Aorta (tissue), 5 donors: ENCODE measurements around the gene SLC8A1. TPM values are rescaled to one million over a fixed set of nuclear protein-coding genes. Genes with fewer than 3 reads are reported as not detected.
A peak's percentile ranks its signal among the peaks of the same experiment; 100 is the strongest.

Experiments
- ATAC-seq: fragments of 200-7000 bp; cut with Tn5 transposase; one replicate; pipeline ENCODE4 v1.9.1; 2022; ENCODE audit warnings: moderate library complexity; ENCODE audit not compliant: low FRiP score
- DNase-seq, 2 donors: peaks; one replicate each; pipeline ENCODE4 v3.0.0-alpha.2; 2020
- H3K27ac ChIP-seq, 2 donors: one replicate each; pipeline ENCODE4 v1.5.1; 2013; ENCODE audit warnings: low read length in 2 of 2, mild to moderate bottlenecking in 2 of 2, moderate library complexity in 2 of 2, control low read depth in 1 of 2, inconsistent platforms in 1 of 2, low read depth in 1 of 2
- H3K27me3 ChIP-seq, 2 donors: one replicate each; pipeline ENCODE4 v1.6.1; 2013; ENCODE audit warnings: control low read depth in 1 of 2, low read length in 1 of 2, mild to moderate bottlenecking in 1 of 2, moderate library complexity in 1 of 2; ENCODE audit not compliant: insufficient read depth in 2 of 2, control insufficient read depth in 1 of 2
- H3K36me3 ChIP-seq, 2 donors: one replicate each; pipeline ENCODE4 v1.6.1; 2013; ENCODE audit warnings: control low read depth in 1 of 2, low read length in 1 of 2, mild to moderate bottlenecking in 1 of 2; ENCODE audit not compliant: insufficient read depth in 2 of 2, control insufficient read depth in 1 of 2
- H3K4me1 ChIP-seq, 2 donors: one replicate each; pipeline ENCODE4 v1.6.1; 2013; ENCODE audit warnings: low read length in 2 of 2, control low read depth in 1 of 2, mild to moderate bottlenecking in 1 of 2, moderate library complexity in 1 of 2; ENCODE audit not compliant: insufficient read depth in 2 of 2, control insufficient read depth in 1 of 2
- H3K4me3 ChIP-seq, 2 donors: one replicate each; pipeline ENCODE4 v1.5.1; 2013; ENCODE audit warnings: low read length in 2 of 2, control low read depth in 1 of 2, mild to moderate bottlenecking in 1 of 2
- H3K9me3 ChIP-seq: one replicate; pipeline ENCODE4 v1.6.1; 2013; ENCODE audit warnings: mild to moderate bottlenecking, low read length; ENCODE audit not compliant: control insufficient read depth
- WGBS, 2 donors: extraction: QIAGEN DNeasy Blood & Tissue Kit; methylation state at CpG; one replicate each; pipeline ENCODE4 v1.1.7; 2013; 5-methylcytosine and 5-hydroxymethylcytosine counted together
- intact Hi-C, 2 donors: fragments of 100-400 bp; cut with DNase I; formaldehyde crosslinking; loops; one replicate each; pipeline versions ENCODE4 v1.14.2 to v1.15.0; 2022
- polyA plus RNA-seq, 2 donors: library from polyadenylated mRNA; stranded (reverse); fragments of 200-250 nt; gene quantifications; one replicate each; pipeline ENCODE4 v1.2.3, GENCODE V29; 2013
- total RNA-seq, 2 donors: library from RNA; stranded (reverse); fragmentation: NEBNext Ultra II Directional; extraction: Animal tissue kit (Norgen Biotek cat#: 25700); gene quantifications; one replicate each; pipeline ENCODE4 v1.2.1, GENCODE V29; 2021
- donor health status: healthy with polysubstance abuse.
- donor health status: Bipolar disorder and iron deficiency.
- donor health status: DM: no; HTN: no; CAD: no.
- donor health status: DM: no; HTN: no; CAD: no.
- donor health status: DM: yes; HTN: yes; CAD: no.

Gene SLC8A1
- total and polyA plus RNA-seq, 4 donors = 0.38 to 35.9 (median 15.7) TPM

DNA sequence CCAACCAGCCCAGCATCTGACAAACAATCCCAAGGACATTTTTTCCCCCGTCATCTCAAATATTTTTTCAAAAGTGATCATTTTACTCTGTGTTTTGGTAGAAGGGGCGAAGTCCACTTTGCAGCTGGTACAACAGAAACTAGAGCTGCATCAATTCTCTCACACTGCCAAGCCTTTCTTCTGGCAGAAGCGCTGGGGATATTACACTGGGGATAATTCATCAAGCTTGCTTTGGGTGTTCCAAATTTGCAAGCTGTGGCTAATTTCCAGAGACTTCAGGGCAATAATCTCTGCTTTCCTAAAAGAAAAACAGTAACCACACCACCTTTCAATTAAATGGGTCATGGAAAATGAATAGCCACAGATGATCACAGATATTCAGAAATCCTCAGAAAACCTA is 238.3 kb downstream of the SLC8A1 start:
- no peak for ATAC-seq
- no peaks in the 10 kb centered on the region for H3K27me3 ChIP-seq
- no peak overlapping the region for H3K27ac ChIP-seq
- WGBS, 2 donors = 69 to 73% methylated on average over 3 of the region's 3 CpGs
- DNase-seq = no peak
- no peaks in the 10 kb centered on the region for H3K9me3 ChIP-seq
- no peaks in the 10 kb centered on the region for H3K4me1 ChIP-seq
- no peak overlapping the region for H3K4me3 ChIP-seq
- intact Hi-C loops = loop anchor here (2.0 to 5.0 kb wide), 2 partner anchors 69 to 339 kb away; no protein-coding TSS in a partner anchor
- no peaks in the 10 kb centered on the region for H3K36me3 ChIP-seq

DNA sequence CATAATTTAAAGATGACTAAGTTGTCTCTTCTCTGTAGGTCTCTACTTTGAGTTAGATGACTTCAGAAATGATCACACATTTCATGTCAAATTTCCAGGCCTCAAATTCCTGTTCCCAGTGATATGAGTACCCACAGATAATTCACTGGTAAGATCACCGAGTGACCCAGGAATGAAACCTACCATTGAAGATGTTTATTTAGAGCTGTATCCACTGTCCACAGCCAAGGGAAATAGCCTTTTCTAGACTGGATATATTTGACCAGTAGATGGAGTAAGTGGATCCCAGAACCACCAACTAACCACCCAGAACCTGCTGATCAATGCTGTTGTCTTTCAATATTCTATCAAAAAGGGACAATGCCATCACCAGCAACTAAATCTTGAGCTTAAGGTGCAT is 238.8 kb downstream of the SLC8A1 start:
- H3K9me3 ChIP-seq = no peaks in the 10 kb centered on the region
- H3K27me3 ChIP-seq = no peaks in the 10 kb centered on the region
- 8% methylated on average over 1 of the region's 1 CpG for WGBS, 2 donors
- no peaks in the 10 kb centered on the region for H3K4me1 ChIP-seq
- H3K36me3 ChIP-seq = no peaks in the 10 kb centered on the region
- no peak overlapping the region for H3K4me3 ChIP-seq
- ATAC-seq = peak; percentile 69
- H3K27ac ChIP-seq = no peak overlapping the region
- no peak for DNase-seq
- intact Hi-C loops = loop anchor here (2.0 to 5.0 kb wide), 2 partner anchors 68 to 339 kb away; no protein-coding TSS in a partner anchor

DNA sequence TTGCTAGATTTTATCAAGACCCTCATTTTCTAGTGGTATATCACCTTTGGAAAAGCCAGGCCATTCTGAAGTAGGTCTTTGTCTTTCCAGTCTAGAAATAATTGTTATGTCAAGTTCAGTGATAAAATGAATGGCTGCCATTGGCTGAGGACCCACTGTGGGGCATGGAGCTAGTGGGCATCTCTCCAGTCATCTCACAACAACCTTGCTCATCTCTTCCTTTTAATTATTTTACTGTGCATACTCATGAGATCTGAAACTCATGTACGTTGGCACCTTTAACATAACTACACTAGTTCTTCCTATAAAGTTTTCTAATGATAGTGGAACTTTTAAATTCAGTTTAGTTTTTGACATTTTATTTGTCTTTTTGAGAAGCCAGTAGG is 240.9 kb downstream of the SLC8A1 start:
- H3K4me3 ChIP-seq = no peak overlapping the region
- H3K27me3 ChIP-seq = no peaks in the 10 kb centered on the region
- no peak overlapping the region for H3K27ac ChIP-seq
- no peak for ATAC-seq
- DNase-seq = no peak
- WGBS, 2 donors = 89 to 91% methylated on average over 1 of the region's 1 CpG
- no peaks in the 10 kb centered on the region for H3K9me3 ChIP-seq
- no peaks in the 10 kb centered on the region for H3K36me3 ChIP-seq
- intact Hi-C loops = loop anchor here in 1 of 2 donors (5.0 kb wide), 1 partner anchor 341 kb away; no protein-coding TSS in a partner anchor
- no peaks in the 10 kb centered on the region for H3K4me1 ChIP-seq

DNA sequence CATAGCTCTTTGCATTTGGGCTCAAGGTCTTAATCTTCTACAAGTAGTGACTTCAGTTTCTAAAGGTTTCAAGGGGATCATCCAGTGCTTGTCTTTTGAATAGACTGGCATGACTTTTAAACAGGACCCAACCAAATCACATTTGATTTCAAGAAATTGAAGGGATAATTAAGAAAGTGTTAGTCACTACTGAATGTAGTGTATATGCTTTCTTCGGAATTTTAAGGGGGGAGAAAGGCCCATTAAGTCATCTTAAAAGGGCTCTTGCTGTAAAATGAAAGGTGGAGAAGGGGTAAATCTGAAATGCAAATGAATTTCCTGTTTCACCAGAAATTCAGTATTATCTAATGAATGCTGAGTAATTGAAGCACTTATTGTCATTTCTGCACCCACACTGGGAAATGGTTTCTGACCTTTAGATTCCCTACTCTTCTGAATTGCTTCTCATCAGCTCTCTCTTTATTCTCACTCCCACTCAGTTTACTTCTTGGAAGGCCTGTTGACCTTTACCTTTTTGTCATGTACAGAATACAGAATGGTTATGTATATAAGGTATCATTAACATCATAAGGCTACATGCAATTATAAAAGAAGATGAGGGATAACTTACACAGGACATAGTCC is 241.4 kb downstream of the SLC8A1 start:
- ATAC-seq (no peak), DNase-seq (no peak)
- 98 to 100% methylated on average over 1 of the region's 1 CpG for WGBS, 2 donors
- H3K27ac ChIP-seq = no peak overlapping the region
- H3K36me3 ChIP-seq = no peaks in the 10 kb centered on the region
- intact Hi-C loops = loop anchor here in 1 of 2 donors (5.0 kb wide), 1 partner anchor 342 kb away; no protein-coding TSS in a partner anchor
- no peaks in the 10 kb centered on the region for H3K9me3 ChIP-seq
- H3K27me3 ChIP-seq = no peaks in the 10 kb centered on the region
- no peaks in the 10 kb centered on the region for H3K4me1 ChIP-seq
- H3K4me3 ChIP-seq = no peak overlapping the region

DNA sequence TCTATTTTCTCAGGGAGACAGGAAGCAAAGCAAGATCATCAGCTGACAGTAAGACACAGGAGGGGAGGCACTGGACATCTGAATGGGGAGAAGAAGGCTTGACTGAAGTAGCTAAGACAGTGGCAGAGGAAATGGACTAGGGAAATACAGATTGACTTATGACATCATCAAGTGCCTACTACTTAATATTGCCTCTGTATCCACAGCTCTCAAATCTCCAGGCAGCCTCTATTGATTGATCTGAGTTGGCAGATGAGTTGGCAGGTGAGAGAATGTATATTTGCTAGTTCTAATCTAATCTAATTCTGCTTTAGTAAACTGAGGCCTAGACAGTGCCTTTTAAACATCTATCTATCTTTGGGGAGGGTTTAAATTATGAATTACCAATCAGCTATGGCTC is 242.1 kb downstream of the SLC8A1 start:
- H3K4me3 ChIP-seq = no peak overlapping the region
- intact Hi-C loops = loop anchor here in 1 of 2 donors (5.0 kb wide), 1 partner anchor 343 kb away; no protein-coding TSS in a partner anchor
- DNase-seq = no peak
- no peaks in the 10 kb centered on the region for H3K36me3 ChIP-seq
- no peaks in the 10 kb centered on the region for H3K9me3 ChIP-seq
- H3K4me1 ChIP-seq = no peaks in the 10 kb centered on the region
- ATAC-seq = no peak
- no peaks in the 10 kb centered on the region for H3K27me3 ChIP-seq
- H3K27ac ChIP-seq = no peak overlapping the region

DNA sequence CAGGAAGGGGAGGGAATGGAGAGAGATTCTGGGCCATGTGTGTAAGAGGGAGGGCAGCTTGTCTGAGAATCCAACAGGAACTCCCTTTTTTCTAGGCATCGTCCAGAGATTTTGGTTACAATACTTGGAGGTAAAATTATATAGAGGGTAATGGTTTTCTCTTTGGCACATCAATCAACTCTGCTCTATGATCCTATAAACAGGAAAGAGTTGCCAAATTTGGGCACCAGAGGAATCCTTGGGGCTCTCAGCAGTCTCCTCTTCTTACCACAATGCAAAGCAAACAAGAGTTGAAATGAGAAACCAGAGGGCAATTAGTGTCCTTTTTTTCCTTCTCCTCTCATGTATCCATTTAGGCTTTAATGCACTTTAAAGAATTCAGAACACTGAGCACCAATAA is 243.4 kb downstream of the SLC8A1 start:
- H3K4me3 ChIP-seq = no peak overlapping the region
- H3K36me3 ChIP-seq = no peaks in the 10 kb centered on the region
- no peaks in the 10 kb centered on the region for H3K4me1 ChIP-seq
- no peaks in the 10 kb centered on the region for H3K9me3 ChIP-seq
- ATAC-seq = no peak
- intact Hi-C loops = no loop called here
- 71 to 76% methylated on average over 1 of the region's 1 CpG for WGBS, 2 donors
- no peaks in the 10 kb centered on the region for H3K27me3 ChIP-seq
- no peak for DNase-seq
- H3K27ac ChIP-seq = no peak overlapping the region

DNA sequence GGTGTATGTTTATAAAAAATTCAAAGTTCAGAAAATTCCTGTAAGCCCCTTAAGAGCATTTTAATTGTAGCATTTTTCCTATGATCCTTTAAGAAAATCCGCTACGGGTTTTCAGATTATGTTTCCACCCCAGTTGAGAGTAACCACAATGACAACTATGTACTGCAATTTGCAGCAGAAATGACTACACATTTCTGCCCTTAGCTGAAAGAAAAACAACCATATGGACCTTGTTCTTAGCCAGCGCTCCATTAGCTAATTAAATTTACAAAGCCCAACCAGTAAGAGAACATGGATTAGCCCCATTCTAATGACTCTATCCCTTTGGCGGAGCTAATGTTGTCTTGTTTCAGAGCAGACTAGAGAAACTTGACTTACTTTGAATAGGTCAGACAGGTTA is 247.6 kb downstream of the SLC8A1 start:
- 94 to 96% methylated on average over 4 of the region's 4 CpGs for WGBS, 2 donors
- no peak overlapping the region for H3K4me3 ChIP-seq
- H3K9me3 ChIP-seq = no peaks in the 10 kb centered on the region
- H3K36me3 ChIP-seq = no peaks in the 10 kb centered on the region
- H3K4me1 ChIP-seq = peaks cover 2 to 4% of the 10 kb centered on the region in 2 donors
- no peaks in the 10 kb centered on the region for H3K27me3 ChIP-seq
- intact Hi-C loops = no loop called here
- DNase-seq (no peak), ATAC-seq (no peak)
- H3K27ac ChIP-seq = no peak overlapping the region

DNA sequence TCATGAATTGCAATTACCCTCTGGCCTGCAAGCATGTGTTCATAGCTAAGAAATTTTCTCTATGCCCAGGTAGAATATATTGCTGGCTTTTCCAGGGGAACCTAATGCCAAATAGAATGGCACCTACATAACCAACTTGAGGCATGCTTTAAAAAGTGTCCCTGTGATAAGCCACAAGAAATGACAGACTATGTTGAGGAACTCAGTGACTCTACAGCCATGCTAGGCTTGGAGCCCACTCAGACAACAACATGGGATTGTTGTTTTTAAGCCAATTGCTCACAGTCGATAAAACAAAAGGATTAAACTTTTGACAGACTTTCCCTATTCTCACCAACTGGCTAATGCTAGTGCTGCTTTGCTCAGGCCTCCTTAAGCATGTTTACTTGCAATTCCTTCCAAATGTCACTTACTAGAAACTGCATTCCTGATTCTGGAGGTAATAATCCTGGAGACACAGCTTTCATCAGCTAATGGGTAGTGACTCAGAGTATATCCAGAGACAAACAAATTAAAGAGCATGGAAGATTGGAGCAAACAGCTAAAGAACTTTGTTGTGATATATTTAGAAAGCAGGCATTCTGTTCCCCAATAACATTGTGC is 249.0 kb downstream of the SLC8A1 start:
- Histone ChIP-seq H3K9me3 (no peaks in the 10 kb centered on the region), H3K27me3 (no peaks in the 10 kb centered on the region), H3K4me3 (no peak overlapping the region), H3K36me3 (no peaks in the 10 kb centered on the region), H3K27ac (no peak overlapping the region), H3K4me1 (peaks cover 2 to 4% of the 10 kb centered on the region in 2 donors)
- no peak for ATAC-seq
- 5% methylated on average over 1 of the region's 1 CpG for WGBS, 2 donors
- no peak for DNase-seq
- intact Hi-C loops = no loop called here

DNA sequence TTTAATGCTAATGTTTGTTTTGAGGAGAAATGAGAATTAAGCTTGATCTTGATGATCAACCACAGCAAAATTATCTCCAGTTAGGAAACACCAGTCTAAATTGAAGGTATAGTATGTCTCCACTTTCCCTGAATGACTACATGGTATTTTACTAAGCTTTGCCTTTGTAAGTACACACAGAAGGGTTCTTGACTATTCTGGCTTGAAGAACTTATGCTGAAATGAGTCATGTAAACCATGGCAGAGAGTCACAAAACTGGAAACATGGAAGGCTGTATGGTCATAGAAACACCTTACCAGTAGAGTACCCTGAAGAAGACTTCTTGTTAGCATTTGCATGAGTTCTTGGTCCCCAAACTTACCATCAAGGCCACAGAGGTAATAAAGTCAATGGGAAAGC is 250.5 kb downstream of the SLC8A1 start:
- intact Hi-C loops = no loop called here
- H3K27ac ChIP-seq = no peak overlapping the region
- H3K9me3 ChIP-seq = no peaks in the 10 kb centered on the region
- peaks cover 2 to 4% of the 10 kb centered on the region in 2 donors for H3K4me1 ChIP-seq
- H3K36me3 ChIP-seq = no peaks in the 10 kb centered on the region
- no peaks in the 10 kb centered on the region for H3K27me3 ChIP-seq
- no peak overlapping the region for H3K4me3 ChIP-seq
- DNase-seq = no peak
- ATAC-seq = no peak
